GM23338 (cell line): Measurements from ENCODE around the gene SORCS2.

Experiments
- CREB1 ChIP-seq: fragments of 250-450 bp; sonication (Bioruptor Pico); IDR thresholded peaks from 2 replicates; pipeline ENCODE4 v1.5.0; 2020; ENCODE audit warnings: low read depth, mild to moderate bottlenecking, moderate library complexity
- EZH2 ChIP-seq: fragments of 200-600 bp; sonication (generic); IDR thresholded peaks from one replicate; pipeline ENCODE4 v1.8.0; 2017; ENCODE audit warnings: antibody characterized with exemption, mild to moderate bottlenecking, low read depth; ENCODE audit not compliant: unreplicated experiment
- EZH2phosphoT487 ChIP-seq: fragments of 200-600 bp; sonication (generic); IDR thresholded peaks from one replicate; pipeline ENCODE4 v1.8.1; 2018; ENCODE audit warnings: antibody characterized with exemption; ENCODE audit not compliant: unreplicated experiment
- JUNB ChIP-seq: IDR thresholded peaks from one replicate; pipeline ENCODE4 v1.6.1; 2016; ENCODE audit warnings: antibody characterized with exemption; ENCODE audit not compliant: unreplicated experiment
- NANOG ChIP-seq: IDR thresholded peaks from 2 replicates; pipeline ENCODE4 v1.6.1; 2016; ENCODE audit warnings: antibody characterized with exemption, borderline replicate concordance
- POLR2AphosphoS5 ChIP-seq: IDR thresholded peaks from 2 replicates; pipeline ENCODE4 v1.6.1; 2016; ENCODE audit warnings: antibody characterized with exemption, low read depth
- ZNF114 ChIP-seq: fragments of 250-450 bp; sonication (Bioruptor Pico); IDR thresholded peaks from 2 replicates; pipeline ENCODE4 v1.5.0; 2020; ENCODE audit warnings: mild to moderate bottlenecking, moderate library complexity
- TF ChIP-seq, protein P1 (sequence below), 2 experiments: fragments of 200-600 bp in 1 of 2; sonication (generic) in 1 of 2; conservative IDR thresholded peaks; 2 replicates each; pipeline versions ENCODE4 v1.5.1 to v1.6.1; 2016 to 2017; ENCODE audit warnings: antibody characterized with exemption in 2 of 2, low read depth in 2 of 2, mild to moderate bottlenecking in 2 of 2, moderate library complexity in 1 of 2
- TF ChIP-seq, protein P2 (sequence below): IDR thresholded peaks from 2 replicates; pipeline ENCODE4 v1.6.1; 2016; ENCODE audit warnings: antibody characterized with exemption
- TF ChIP-seq, protein P3 (sequence below): IDR thresholded peaks from one replicate; pipeline ENCODE4 v1.6.1; 2018; ENCODE audit warnings: antibody characterized with exemption; ENCODE audit not compliant: unreplicated experiment
- TF ChIP-seq, protein P4 (sequence below): fragments of 250-450 bp; sonication (Bioruptor Pico); IDR thresholded peaks from 2 replicates; pipeline ENCODE4 v1.5.0; 2020; ENCODE audit warnings: mild to moderate bottlenecking, moderate library complexity

DNA sequence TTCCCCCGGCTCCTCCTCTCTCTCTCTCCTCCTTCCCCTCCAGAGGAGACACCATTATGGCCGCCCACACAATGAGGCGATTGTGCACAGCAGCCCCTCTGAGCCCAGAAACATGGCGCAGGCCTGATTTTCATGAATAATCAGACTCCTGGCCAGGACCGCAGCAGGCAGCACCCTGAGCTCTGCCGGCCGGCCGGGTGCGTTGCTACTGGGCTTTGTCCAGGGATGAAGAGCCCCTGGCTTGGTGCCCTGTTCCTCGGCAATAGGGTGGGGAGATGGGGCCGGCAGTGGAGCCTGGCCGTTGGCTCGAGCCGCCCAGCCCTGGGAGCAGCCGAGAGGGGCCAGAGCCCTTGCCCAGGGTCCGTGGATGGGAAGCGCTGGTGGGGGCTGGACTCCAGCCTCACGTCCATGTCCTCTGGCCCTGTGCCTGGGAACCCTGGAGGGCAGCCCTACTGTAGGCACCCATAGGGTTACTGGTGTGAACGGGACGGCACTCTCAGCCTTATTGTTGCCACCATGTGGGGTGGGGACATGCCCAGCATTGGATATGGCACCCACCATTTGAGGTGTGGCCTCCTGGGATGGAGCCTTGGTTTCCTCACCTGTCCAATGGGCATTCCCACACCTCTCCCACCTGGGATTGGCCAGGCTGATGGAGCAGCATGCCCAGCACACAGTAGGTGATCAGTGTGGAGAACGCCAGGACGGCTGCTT lies 103.0 kb downstream of the SORCS2 start:
- TF ChIP-seq JUNB = no peak
- TF ChIP-seq, protein P1, sequence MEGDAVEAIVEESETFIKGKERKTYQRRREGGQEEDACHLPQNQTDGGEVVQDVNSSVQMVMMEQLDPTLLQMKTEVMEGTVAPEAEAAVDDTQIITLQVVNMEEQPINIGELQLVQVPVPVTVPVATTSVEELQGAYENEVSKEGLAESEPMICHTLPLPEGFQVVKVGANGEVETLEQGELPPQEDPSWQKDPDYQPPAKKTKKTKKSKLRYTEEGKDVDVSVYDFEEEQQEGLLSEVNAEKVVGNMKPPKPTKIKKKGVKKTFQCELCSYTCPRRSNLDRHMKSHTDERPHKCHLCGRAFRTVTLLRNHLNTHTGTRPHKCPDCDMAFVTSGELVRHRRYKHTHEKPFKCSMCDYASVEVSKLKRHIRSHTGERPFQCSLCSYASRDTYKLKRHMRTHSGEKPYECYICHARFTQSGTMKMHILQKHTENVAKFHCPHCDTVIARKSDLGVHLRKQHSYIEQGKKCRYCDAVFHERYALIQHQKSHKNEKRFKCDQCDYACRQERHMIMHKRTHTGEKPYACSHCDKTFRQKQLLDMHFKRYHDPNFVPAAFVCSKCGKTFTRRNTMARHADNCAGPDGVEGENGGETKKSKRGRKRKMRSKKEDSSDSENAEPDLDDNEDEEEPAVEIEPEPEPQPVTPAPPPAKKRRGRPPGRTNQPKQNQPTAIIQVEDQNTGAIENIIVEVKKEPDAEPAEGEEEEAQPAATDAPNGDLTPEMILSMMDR (conservative IDR thresholded peaks at IDR 0.05; ENCODE audit: low read depth in 2 of 2) = no peak
- TF ChIP-seq POLR2AphosphoS5 = no peak
- TF ChIP-seq, protein P2, sequence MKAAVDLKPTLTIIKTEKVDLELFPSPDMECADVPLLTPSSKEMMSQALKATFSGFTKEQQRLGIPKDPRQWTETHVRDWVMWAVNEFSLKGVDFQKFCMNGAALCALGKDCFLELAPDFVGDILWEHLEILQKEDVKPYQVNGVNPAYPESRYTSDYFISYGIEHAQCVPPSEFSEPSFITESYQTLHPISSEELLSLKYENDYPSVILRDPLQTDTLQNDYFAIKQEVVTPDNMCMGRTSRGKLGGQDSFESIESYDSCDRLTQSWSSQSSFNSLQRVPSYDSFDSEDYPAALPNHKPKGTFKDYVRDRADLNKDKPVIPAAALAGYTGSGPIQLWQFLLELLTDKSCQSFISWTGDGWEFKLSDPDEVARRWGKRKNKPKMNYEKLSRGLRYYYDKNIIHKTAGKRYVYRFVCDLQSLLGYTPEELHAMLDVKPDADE = no peak
- no peak for TF ChIP-seq NANOG
- TF ChIP-seq, protein P3, sequence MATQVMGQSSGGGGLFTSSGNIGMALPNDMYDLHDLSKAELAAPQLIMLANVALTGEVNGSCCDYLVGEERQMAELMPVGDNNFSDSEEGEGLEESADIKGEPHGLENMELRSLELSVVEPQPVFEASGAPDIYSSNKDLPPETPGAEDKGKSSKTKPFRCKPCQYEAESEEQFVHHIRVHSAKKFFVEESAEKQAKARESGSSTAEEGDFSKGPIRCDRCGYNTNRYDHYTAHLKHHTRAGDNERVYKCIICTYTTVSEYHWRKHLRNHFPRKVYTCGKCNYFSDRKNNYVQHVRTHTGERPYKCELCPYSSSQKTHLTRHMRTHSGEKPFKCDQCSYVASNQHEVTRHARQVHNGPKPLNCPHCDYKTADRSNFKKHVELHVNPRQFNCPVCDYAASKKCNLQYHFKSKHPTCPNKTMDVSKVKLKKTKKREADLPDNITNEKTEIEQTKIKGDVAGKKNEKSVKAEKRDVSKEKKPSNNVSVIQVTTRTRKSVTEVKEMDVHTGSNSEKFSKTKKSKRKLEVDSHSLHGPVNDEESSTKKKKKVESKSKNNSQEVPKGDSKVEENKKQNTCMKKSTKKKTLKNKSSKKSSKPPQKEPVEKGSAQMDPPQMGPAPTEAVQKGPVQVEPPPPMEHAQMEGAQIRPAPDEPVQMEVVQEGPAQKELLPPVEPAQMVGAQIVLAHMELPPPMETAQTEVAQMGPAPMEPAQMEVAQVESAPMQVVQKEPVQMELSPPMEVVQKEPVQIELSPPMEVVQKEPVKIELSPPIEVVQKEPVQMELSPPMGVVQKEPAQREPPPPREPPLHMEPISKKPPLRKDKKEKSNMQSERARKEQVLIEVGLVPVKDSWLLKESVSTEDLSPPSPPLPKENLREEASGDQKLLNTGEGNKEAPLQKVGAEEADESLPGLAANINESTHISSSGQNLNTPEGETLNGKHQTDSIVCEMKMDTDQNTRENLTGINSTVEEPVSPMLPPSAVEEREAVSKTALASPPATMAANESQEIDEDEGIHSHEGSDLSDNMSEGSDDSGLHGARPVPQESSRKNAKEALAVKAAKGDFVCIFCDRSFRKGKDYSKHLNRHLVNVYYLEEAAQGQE = no peak
- TF ChIP-seq EZH2phosphoT487 = no peak
- TF ChIP-seq CREB1 (CRISPR knock-in tag) = no peak
- TF ChIP-seq ZNF114 (CRISPR knock-in tag) = no peak
- no peak for TF ChIP-seq EZH2
- TF ChIP-seq, protein P4, sequence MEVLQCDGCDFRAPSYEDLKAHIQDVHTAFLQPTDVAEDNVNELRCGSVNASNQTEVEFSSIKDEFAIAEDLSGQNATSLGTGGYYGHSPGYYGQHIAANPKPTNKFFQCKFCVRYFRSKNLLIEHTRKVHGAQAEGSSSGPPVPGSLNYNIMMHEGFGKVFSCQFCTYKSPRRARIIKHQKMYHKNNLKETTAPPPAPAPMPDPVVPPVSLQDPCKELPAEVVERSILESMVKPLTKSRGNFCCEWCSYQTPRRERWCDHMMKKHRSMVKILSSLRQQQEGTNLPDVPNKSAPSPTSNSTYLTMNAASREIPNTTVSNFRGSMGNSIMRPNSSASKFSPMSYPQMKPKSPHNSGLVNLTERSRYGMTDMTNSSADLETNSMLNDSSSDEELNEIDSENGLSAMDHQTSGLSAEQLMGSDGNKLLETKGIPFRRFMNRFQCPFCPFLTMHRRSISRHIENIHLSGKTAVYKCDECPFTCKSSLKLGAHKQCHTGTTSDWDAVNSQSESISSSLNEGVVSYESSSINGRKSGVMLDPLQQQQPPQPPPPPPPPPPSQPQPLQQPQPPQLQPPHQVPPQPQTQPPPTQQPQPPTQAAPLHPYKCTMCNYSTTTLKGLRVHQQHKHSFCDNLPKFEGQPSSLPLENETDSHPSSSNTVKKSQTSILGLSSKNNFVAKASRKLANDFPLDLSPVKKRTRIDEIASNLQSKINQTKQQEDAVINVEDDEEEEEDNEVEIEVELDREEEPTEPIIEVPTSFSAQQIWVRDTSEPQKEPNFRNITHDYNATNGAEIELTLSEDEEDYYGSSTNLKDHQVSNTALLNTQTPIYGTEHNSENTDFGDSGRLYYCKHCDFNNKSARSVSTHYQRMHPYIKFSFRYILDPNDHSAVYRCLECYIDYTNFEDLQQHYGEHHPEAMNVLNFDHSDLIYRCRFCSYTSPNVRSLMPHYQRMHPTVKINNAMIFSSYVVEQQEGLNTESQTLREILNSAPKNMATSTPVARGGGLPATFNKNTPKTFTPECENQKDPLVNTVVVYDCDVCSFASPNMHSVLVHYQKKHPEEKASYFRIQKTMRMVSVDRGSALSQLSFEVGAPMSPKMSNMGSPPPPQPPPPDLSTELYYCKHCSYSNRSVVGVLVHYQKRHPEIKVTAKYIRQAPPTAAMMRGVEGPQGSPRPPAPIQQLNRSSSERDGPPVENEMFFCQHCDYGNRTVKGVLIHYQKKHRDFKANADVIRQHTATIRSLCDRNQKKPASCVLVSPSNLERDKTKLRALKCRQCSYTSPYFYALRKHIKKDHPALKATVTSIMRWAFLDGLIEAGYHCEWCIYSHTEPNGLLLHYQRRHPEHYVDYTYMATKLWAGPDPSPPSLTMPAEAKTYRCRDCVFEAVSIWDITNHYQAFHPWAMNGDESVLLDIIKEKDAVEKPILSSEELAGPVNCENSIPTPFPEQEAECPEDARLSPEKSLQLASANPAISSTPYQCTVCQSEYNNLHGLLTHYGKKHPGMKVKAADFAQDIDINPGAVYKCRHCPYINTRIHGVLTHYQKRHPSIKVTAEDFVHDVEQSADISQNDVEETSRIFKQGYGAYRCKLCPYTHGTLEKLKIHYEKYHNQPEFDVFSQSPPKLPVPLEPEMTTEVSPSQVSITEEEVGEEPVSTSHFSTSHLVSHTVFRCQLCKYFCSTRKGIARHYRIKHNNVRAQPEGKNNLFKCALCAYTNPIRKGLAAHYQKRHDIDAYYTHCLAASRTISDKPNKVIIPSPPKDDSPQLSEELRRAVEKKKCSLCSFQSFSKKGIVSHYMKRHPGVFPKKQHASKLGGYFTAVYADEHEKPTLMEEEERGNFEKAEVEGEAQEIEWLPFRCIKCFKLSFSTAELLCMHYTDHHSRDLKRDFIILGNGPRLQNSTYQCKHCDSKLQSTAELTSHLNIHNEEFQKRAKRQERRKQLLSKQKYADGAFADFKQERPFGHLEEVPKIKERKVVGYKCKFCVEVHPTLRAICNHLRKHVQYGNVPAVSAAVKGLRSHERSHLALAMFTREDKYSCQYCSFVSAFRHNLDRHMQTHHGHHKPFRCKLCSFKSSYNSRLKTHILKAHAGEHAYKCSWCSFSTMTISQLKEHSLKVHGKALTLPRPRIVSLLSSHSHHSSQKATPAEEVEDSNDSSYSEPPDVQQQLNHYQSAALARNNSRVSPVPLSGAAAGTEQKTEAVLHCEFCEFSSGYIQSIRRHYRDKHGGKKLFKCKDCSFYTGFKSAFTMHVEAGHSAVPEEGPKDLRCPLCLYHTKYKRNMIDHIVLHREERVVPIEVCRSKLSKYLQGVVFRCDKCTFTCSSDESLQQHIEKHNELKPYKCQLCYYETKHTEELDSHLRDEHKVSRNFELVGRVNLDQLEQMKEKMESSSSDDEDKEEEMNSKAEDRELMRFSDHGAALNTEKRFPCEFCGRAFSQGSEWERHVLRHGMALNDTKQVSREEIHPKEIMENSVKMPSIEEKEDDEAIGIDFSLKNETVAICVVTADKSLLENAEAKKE = no peak
